H1 (cell line): Measurements from ENCODE around the gene TMCC3. TPM values are rescaled to one million over a fixed set of nuclear protein-coding genes. Genes with fewer than 3 reads are reported as not detected.

Source experiments
- BCL11A ChIP-seq, 2 experiments: IDR thresholded peaks; one replicate each; pipeline ENCODE4 v1.6.1; 2011; ENCODE audit warnings: low read depth in 2 of 2, low read length in 2 of 2, mild to moderate bottlenecking in 2 of 2
- SIX5 ChIP-seq: IDR thresholded peaks from 2 replicates; pipeline ENCODE4 v1.6.1; 2011; ENCODE audit warnings: mild to moderate bottlenecking, low read depth, low read length
- polyA plus RNA-seq, 7 experiments: library from polyadenylated mRNA; depleted of rRNA in 3 of 7; stranded (reverse) in 5 of 7; unstranded in 2 of 7; fragments of >200 nt in 5 of 7; fragments of 200-250 nt in 2 of 7; gene quantifications; 1 replicate in 5 of 7; 2 replicates in 1 of 7; 4 replicates in 1 of 7; pipeline versions ENCODE4 v1.2.1 to v1.2.3, GENCODE V29; 2011 to 2013; ENCODE audit warnings: missing spikeins in 2 of 7, mixed read lengths in 2 of 7
- total RNA-seq: library from RNA; stranded (reverse); fragmentation: NEBNext Ultra II Directional; extraction: Animal tissue kit (Norgen Biotek cat#: 25700); gene quantifications from 2 replicates; pipeline ENCODE4 v1.2.1, GENCODE V29; 2021

TMCC3 gene
- total and polyA plus RNA-seq, 2 of the 8 experiments (the other 6 are each of a cell fraction or from before 2014, with no cell fraction given): 1.7 to 4.1 TPM

GRCh38 chr12:94575645-94576403 is 74.5 kb downstream of the TMCC3 start (continued):
- no peak for TF ChIP-seq BCL11A (IDR thresholded peaks at IDR 0.05; ENCODE audit: low read depth in 2 of 2, low read length in 2 of 2)
- no peak for TF ChIP-seq SIX5
